Measurements from ENCODE around the gene TMEM43.
"Not testable (repeated sequence)": the region's sequence is repeated elsewhere in the genome, so short reads cannot be mapped to it uniquely, and the experiment has no call there.

Gene TMEM43

DNA sequence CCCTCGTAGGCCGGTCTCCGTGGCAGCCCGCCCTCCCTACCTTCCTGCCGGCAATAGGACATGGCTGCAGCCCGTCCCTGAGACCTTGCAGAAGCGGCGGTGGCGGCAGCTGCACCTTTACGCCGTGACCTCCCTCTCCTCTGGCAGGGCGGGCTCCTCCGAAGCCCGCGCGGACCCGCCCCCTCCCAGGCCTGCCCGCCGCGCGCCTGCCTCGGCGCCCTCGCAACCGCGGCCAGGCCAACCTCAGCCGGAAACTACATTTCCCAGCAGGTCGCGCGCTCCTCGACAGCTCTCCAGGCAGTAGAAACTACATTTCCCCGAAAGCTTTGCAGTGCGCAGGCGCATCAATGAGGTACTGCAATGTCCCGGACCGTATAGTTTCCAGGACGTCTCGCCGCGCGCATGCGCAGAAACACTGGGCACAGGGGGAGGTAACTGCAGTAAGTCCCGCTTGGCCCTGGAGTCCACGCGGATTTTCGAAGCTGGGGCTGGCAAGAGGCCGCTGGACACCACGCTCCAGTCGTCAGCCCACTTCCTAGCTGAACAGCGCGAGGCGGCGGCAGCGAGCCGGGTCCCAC lies at the start of gene TMEM43, which contains the start of gene CHCHD4:
Gene TMEM43, plus strand, starts transcription at position 438 of the 578 bp plus-strand sequence. CDS start 142 bp downstream, outside the sequence.
Gene CHCHD4, minus strand, starts transcription at position 256 of the 578 bp plus-strand sequence. Its CDS starts 194 bp downstream, at position 62.
- no peak for TF ChIP-seq CTCF (IDR thresholded peaks at IDR 0.05; ENCODE audit: low read depth, low read length)
- TF ChIP-seq MYC (IDR thresholded peaks at IDR 0.05; ENCODE audit: low read depth, low read length), result peak; percentile 55; the same call in 1 of the 2 replicates
- TF ChIP-seq MAX (IDR thresholded peaks at IDR 0.05; ENCODE audit: low read depth, low read length), result peak; percentile 56
- peak; percentile 27 for TF ChIP-seq POLR2A (IDR thresholded peaks at IDR 0.05; ENCODE audit: extremely low read depth, insufficient read length)
- H3K4me3 ChIP-seq (ENCODE audit: low read depth, low read length), result peak within 1 kb of the TSS; percentile 98
- DNase-seq (ENCODE audit: low read depth), result peak; percentile 98

DNA sequence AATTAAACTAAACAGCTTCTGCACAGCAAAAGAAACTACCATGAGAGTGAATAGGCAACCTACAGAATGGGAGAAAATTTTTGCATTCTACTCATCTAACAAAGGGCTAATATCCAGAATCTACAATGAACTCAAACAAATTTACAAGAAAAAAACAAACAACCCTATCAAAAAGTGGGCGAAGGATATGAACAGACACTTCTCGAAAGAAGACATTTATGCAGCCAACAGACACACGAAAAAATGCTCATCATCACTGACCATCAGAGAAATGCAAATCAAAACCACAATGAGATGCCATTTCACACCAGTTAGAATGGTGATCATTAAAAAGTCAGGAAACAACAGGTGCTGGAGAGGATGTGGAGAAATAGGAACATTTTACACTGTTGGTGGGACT lies 49.6 kb upstream of the TMEM43 start:
- DNase-seq (ENCODE audit: low read depth); H3K4me3 ChIP-seq (ENCODE audit: low read depth, low read length): not testable (repeated sequence)

GRCh38 chr3:14077310-14077709 lies 47.5 kb upstream of the TMEM43 start:
- no peak for DNase-seq (ENCODE audit: low read depth)

GRCh38 chr3:14082108-14082657 lies 42.7 kb upstream of the TMEM43 start:
- TF ChIP-seq CTCF (IDR thresholded peaks at IDR 0.05; ENCODE audit: low read depth, low read length) (no peak), MAX (IDR thresholded peaks at IDR 0.05; ENCODE audit: low read depth, low read length) (no peak)
- DNase-seq (ENCODE audit: low read depth), result no peak
- H3K4me3 ChIP-seq (ENCODE audit: low read depth, low read length), result no peak overlapping the region

More at GRCh38 chr3:14077310-14077709, 47.5 kb upstream of the TMEM43 start:
- no peak overlapping the region for H3K4me3 ChIP-seq (ENCODE audit: low read depth, low read length)
- no peak for TF ChIP-seq CTCF (IDR thresholded peaks at IDR 0.05; ENCODE audit: low read depth, low read length)
- TF ChIP-seq POLR2A (IDR thresholded peaks at IDR 0.05; ENCODE audit: extremely low read depth, insufficient read length), result no peak
- TF ChIP-seq MAX (IDR thresholded peaks at IDR 0.05; ENCODE audit: low read depth, low read length), result no peak

- not testable (repeated sequence) for DNase-seq (ENCODE audit: low read depth)
Measured at GRCh38 chr3:14087461-14087860, 37.4 kb upstream of the TMEM43 start.

DNA sequence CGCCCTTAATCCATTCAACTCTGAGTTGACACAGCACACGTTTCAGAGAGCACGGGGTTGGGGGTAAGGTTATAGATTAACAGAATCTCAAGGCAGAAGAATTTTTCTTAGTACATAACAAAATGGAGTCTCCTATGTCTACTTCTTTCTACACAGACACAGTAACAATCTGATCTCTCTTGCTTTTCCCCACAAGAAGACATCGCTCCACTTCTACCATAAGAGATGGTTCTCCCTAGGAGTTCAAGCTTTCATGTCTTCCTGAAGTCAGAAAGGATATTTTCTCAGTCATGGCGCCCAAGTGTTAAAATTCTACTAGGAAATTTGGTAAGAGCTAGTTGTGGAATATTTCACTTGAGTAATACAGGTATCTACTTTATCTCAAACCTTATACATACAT lies 32.9 kb upstream of the TMEM43 start:
- not testable (repeated sequence) for H3K4me3 ChIP-seq (ENCODE audit: low read depth, low read length); DNase-seq (ENCODE audit: low read depth)

More at GRCh38 chr3:14087461-14087860, 37.4 kb upstream of the TMEM43 start:
- not testable (repeated sequence) for H3K4me3 ChIP-seq (ENCODE audit: low read depth, low read length)

DNA sequence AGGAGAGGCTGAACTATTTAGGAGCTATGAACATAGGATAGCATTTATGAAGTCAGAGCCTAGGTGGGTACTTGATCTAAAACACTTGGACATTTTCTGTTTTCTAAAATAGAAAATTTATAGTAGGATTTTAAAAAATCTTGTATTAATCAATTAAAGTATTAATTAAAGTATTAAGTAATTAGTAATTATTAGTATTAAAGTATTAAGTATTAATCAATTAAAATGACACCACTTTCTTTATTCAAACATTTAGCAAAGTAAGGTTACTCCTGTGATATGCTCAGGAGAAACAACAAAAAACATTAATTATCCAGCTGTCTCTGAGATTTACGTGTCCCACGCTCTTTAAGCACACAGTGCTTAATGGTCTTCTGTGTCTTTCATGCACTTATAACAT lies 32.4 kb upstream of the TMEM43 start:
- no peak overlapping the region for H3K4me3 ChIP-seq (ENCODE audit: low read depth, low read length)
- DNase-seq (ENCODE audit: low read depth), result no peak
- TF ChIP-seq POLR2A (IDR thresholded peaks at IDR 0.05; ENCODE audit: extremely low read depth, insufficient read length), result no peak
- no peak for TF ChIP-seq MAX (IDR thresholded peaks at IDR 0.05; ENCODE audit: low read depth, low read length)
- no peak for TF ChIP-seq MYC (IDR thresholded peaks at IDR 0.05; ENCODE audit: low read depth, low read length)
- TF ChIP-seq CTCF (IDR thresholded peaks at IDR 0.05; ENCODE audit: low read depth, low read length), result no peak

All from NB4 (cell line).